OCI-LY3 (cell line): ENCODE data around the gene HCK.

Experiments used
- H2AFZ ChIP-seq: fragments of 200-600, 300-600 bp; shearing (Covaris generic); 2 replicates; pipeline ENCODE4 v1.6.0; 2014; ENCODE audit warnings: antibody characterized with exemption, low read depth, low read length
- H3K27ac ChIP-seq: fragments of 200-600, 300-600 bp; sonication (generic); 2 replicates; pipeline ENCODE4 v1.5.1; 2014; ENCODE audit warnings: mild to moderate bottlenecking, low read length, moderate library complexity, mixed read lengths
- H3K27me3 ChIP-seq: fragments of 200-600, 300-600 bp; sonication (generic); 2 replicates; pipeline ENCODE4 v1.6.1; 2014; ENCODE audit warnings: low read depth, low read length, mixed read lengths
- H3K36me3 ChIP-seq: fragments of 200-600, 300-600 bp; sonication (generic); replicated peaks from 2 replicates; pipeline ENCODE3; 2014; ENCODE audit warnings: low read depth, low read length, mixed read lengths
- H3K4me1 ChIP-seq: fragments of 300-600, 200-600 bp; sonication (generic); 2 replicates; pipeline ENCODE4 v1.6.1; 2014; ENCODE audit warnings: low read length, mixed read lengths
- H3K4me2 ChIP-seq: fragments of 200-600, 300-600 bp; sonication (generic); 2 replicates; pipeline ENCODE4 v1.6.1; 2014; ENCODE audit warnings: low read length, mixed read lengths
- H3K4me3 ChIP-seq: fragments of 300-600, 200-600 bp; sonication (generic); 2 replicates; pipeline ENCODE4 v1.5.1; 2014; ENCODE audit warnings: antibody characterized with exemption, mild to moderate bottlenecking, low read length, moderate library complexity
- H3K79me2 ChIP-seq: fragments of 300-600, 200-600 bp; shearing (Covaris generic); 2 replicates; pipeline ENCODE4 v1.6.1; 2014; ENCODE audit warnings: mild to moderate bottlenecking, low read length, mixed read lengths
- H3K9ac ChIP-seq: fragments of 300-600, 200-600 bp; shearing (Covaris generic); 2 replicates; pipeline ENCODE4 v1.6.0; 2014; ENCODE audit warnings: mild to moderate bottlenecking, low read length, moderate library complexity
- H3K9me3 ChIP-seq: fragments of 200-600, 300-600 bp; shearing (Covaris generic); 2 replicates; pipeline ENCODE4 v1.6.1; 2014; ENCODE audit warnings: low read length, mixed read lengths; ENCODE audit not compliant: insufficient read depth
- H4K20me1 ChIP-seq: fragments of 200-600, 300-600 bp; sonication (generic); 2 replicates; pipeline ENCODE4 v1.6.1; 2016; ENCODE audit warnings: low read length, mixed read lengths; ENCODE audit not compliant: insufficient read depth
- EZH2phosphoT487 ChIP-seq: fragments of 200-600 bp; shearing (Covaris generic); IDR thresholded peaks from 2 replicates; pipeline ENCODE4 v1.6.1; 2018; ENCODE audit warnings: antibody characterized with exemption, mixed run types, low read depth
- TF ChIP-seq, protein P1 (sequence below): fragments of 200-600, 300-600 bp; sonication (generic); IDR thresholded peaks from 2 replicates; pipeline ENCODE4 v1.5.1; 2014; ENCODE audit warnings: antibody characterized with exemption, low read length, low read depth

Gene HCK

GRCh38 chr20:32112841-32113240 is 60.8 kb downstream of the HCK start:
- Histone ChIP-seq H3K27ac (no peak overlapping the region), H3K4me2 (no peak overlapping the region), H4K20me1 (peaks cover 44% of the 10 kb centered on the region), H3K36me3 (peaks cover 29% of the 10 kb centered on the region), H3K79me2 (peaks cover 83% of the 10 kb centered on the region), H3K9ac (no peak overlapping the region), H2AFZ (no peak overlapping the region), H3K9me3 (no peaks in the 10 kb centered on the region), H3K4me1 (peaks cover 11% of the 10 kb centered on the region), H3K27me3 (no peaks in the 10 kb centered on the region), H3K4me3 (no peak overlapping the region)
- TF ChIP-seq, protein P1, sequence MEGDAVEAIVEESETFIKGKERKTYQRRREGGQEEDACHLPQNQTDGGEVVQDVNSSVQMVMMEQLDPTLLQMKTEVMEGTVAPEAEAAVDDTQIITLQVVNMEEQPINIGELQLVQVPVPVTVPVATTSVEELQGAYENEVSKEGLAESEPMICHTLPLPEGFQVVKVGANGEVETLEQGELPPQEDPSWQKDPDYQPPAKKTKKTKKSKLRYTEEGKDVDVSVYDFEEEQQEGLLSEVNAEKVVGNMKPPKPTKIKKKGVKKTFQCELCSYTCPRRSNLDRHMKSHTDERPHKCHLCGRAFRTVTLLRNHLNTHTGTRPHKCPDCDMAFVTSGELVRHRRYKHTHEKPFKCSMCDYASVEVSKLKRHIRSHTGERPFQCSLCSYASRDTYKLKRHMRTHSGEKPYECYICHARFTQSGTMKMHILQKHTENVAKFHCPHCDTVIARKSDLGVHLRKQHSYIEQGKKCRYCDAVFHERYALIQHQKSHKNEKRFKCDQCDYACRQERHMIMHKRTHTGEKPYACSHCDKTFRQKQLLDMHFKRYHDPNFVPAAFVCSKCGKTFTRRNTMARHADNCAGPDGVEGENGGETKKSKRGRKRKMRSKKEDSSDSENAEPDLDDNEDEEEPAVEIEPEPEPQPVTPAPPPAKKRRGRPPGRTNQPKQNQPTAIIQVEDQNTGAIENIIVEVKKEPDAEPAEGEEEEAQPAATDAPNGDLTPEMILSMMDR: no peak
- TF ChIP-seq EZH2phosphoT487: no peak

DNA sequence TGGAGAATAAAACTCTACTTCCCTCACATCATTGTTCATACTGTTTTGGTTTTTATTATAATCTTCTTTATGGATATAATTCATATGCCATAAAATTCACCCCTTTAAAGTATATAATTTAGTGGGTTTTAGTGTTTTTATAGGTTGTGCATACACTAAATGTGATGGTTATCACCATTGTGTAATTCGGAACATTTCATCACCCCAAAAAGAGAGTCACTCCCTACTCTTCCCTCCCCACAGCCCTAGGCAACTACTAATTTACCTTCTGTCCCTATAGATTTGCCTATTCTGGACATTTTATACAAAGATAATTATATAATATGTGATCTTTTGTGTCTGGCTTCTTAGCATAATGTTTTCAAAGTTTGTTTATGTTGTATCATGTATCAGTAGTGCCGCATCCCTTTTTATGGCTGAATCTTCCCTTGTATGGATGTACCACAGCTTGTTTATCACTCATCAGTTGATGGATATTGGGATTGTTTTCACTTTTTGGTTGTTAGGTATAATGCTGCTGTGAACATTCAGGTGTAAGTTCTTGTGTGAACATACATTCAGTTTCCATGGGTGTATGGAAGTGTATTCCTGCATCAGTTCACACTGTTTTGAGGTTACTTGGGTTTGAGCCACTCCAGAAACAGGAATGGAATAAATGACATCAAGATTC is 61.7 kb downstream of the HCK start:
- Histone ChIP-seq H3K27me3 (no peaks in the 10 kb centered on the region), H3K9ac (no peak overlapping the region), H3K4me1 (peaks cover 11% of the 10 kb centered on the region), H3K79me2 (peaks cover 90% of the 10 kb centered on the region), H3K9me3 (no peaks in the 10 kb centered on the region), H3K4me3 (no peak overlapping the region), H3K4me2 (no peak overlapping the region), H3K36me3 (peaks cover 30% of the 10 kb centered on the region), H4K20me1 (peaks cover 44% of the 10 kb centered on the region), H3K27ac (no peak overlapping the region), H2AFZ (no peak overlapping the region)
- TF ChIP-seq, protein P1: no peak
- no peak for TF ChIP-seq EZH2phosphoT487

DNA sequence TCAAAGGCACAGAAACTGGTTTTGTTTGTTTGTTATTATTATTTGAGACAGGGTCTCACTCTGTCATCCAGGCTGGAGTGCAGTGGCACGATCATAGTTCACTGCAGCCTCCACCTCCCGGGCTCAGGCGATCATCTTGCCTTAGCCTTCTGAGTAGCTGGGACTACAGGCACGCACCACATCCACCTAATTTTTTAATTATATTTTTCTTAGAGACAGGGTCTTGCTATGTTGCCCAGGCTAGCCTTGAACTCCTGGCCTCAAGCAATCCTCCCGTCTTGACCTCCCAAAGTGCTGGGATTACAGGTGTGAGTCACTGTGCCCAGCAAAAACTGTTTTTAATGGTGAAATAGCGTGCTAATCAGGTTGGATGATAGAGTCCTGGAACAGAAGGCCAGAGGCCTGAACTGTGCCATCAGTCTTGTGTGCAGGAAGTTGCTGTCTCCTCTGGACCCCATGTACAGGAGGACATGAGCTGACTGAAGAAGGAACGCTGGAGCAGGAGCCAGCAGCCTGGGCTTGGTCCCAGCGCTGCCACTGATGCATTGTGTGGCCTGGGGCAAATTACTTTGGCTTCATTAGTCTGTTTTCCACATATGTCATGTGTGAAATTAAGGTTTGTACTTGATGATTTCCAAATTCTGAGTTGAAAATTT is 62.4 kb downstream of the HCK start:
- Histone ChIP-seq H3K27me3 (no peaks in the 10 kb centered on the region), H3K9me3 (no peaks in the 10 kb centered on the region), H3K4me1 (peaks cover 8% of the 10 kb centered on the region), H2AFZ (no peak overlapping the region), H3K4me3 (no peak overlapping the region), H3K79me2 (peaks cover 97% of the 10 kb centered on the region), H3K4me2 (no peak overlapping the region), H3K9ac (no peak overlapping the region), H3K36me3 (peaks cover 32% of the 10 kb centered on the region), H4K20me1 (peaks cover 44% of the 10 kb centered on the region), H3K27ac (no peak overlapping the region)
- TF ChIP-seq EZH2phosphoT487: no peak
- TF ChIP-seq, protein P1: no peak

DNA sequence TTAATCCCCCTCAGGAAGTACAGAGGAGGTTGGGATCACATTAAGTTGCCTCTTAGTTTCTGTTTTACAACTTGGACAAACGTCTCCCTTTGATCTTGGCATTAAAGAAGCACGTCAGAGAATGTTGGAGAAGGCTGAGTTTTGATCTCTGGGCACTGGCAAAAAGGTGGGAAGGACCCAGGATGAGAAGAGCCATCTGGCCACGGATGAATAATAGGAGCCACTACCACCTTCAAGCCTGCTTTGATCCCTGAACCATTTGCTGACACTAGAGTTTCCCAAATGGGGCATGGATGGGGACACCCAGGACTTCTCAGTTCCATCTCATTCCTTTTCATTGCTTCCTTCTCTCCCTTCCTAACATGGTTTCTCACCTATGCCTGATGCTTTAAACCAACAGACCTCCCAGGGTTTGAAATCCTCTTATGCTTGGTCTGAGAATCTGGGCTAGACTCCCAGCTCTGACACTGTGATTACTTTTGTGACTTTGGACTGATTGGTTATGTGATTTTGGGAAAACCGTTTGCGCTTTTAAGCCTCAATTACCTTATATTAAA is 63.2 kb downstream of the HCK start:
- no peak overlapping the region for H3K4me3 ChIP-seq
- H3K4me1 ChIP-seq: peaks cover 8% of the 10 kb centered on the region
- H2AFZ ChIP-seq: no peak overlapping the region
- peaks cover 34% of the 10 kb centered on the region for H3K36me3 ChIP-seq
- no peak overlapping the region for H3K27ac ChIP-seq
- no peak overlapping the region for H3K9ac ChIP-seq
- H3K27me3 ChIP-seq: no peaks in the 10 kb centered on the region
- peaks cover 98% of the 10 kb centered on the region for H3K79me2 ChIP-seq
- peaks cover 43% of the 10 kb centered on the region for H4K20me1 ChIP-seq
- no peaks in the 10 kb centered on the region for H3K9me3 ChIP-seq
- TF ChIP-seq, protein P1: no peak
- no peak for TF ChIP-seq EZH2phosphoT487
- H3K4me2 ChIP-seq: no peak overlapping the region
